ENCODE data around the gene TASP1.

The TASP1 gene

DNA sequence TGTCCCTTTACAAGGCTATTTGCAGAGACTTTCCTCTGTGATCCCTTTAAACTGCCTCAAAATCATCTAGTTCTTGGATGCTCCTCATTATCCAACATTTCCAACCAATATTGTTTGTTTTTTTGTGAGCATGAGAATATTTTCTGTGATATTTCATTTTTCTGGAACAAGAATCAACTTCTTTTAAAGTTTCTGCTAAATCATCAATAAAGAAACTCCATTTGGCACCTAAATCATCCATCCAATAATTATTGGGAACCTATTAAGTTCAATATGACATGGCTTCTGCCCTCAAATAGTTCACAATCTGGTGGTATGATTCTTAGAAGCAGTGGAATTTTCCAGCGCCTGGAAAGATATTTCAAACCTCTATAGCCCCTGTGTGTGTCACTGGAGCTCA, 210.0 kb downstream of the TASP1 start:
- Histone ChIP-seq H3K36me3 (ENCODE audit: low read length) (no peaks in the 10 kb centered on the region), H4K20me1 (ENCODE audit: low read depth, low read length) (no peaks in the 10 kb centered on the region), H3F3A (ENCODE audit: insufficient read depth) (no peaks in the 10 kb centered on the region), H3K4me2 (ENCODE audit: low read depth, low read length, poor library complexity, severe bottlenecking) (no peak overlapping the region), H3K27ac (ENCODE audit: low read depth, low read length) (no peak overlapping the region), H2AFZ (ENCODE audit: low read depth, low read length, severe bottlenecking) (no peak overlapping the region), H3K9me3 (ENCODE audit: insufficient read depth, low read length) (no peaks in the 10 kb centered on the region), H3K9me2 (replicated peaks; ENCODE audit: insufficient read depth, low read length) (no peaks in the 10 kb centered on the region), H3K4me3 (ENCODE audit: insufficient read depth, low read length, poor library complexity, severe bottlenecking) (no peak overlapping the region), H3K9ac (ENCODE audit: low read length) (no peak overlapping the region), H3K27me3 (ENCODE audit: low read length) (no peaks in the 10 kb centered on the region), H3K79me2 (ENCODE audit: insufficient read depth, low read length) (no peaks in the 10 kb centered on the region)
- no peak for TF ChIP-seq EZH2phosphoT487 (conservative IDR thresholded peaks at IDR 0.05; ENCODE audit: low read length)
- TF ChIP-seq, protein P1, sequence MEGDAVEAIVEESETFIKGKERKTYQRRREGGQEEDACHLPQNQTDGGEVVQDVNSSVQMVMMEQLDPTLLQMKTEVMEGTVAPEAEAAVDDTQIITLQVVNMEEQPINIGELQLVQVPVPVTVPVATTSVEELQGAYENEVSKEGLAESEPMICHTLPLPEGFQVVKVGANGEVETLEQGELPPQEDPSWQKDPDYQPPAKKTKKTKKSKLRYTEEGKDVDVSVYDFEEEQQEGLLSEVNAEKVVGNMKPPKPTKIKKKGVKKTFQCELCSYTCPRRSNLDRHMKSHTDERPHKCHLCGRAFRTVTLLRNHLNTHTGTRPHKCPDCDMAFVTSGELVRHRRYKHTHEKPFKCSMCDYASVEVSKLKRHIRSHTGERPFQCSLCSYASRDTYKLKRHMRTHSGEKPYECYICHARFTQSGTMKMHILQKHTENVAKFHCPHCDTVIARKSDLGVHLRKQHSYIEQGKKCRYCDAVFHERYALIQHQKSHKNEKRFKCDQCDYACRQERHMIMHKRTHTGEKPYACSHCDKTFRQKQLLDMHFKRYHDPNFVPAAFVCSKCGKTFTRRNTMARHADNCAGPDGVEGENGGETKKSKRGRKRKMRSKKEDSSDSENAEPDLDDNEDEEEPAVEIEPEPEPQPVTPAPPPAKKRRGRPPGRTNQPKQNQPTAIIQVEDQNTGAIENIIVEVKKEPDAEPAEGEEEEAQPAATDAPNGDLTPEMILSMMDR (IDR thresholded peaks at IDR 0.05; ENCODE audit: insufficient read depth, low read length, poor library complexity, severe bottlenecking): no peak

DNA sequence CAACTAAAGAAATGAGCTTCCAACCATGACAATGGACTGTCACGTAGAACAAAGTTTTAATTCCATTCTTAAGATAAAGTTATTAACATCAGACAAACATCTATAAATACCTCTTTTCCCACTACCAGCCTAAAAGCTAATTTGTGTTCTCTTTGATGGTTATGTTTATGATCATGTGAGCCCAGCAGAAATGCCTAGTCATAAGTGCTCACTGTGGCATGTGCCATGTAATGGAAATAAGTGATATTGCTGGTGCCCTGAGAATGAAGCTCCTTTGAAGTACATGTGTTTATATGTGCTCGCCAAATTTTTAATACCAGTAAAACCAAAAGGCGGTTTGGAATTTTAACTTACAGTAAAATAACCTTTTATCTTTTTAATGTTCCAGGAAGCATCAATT, 211.9 kb downstream of the TASP1 start:
- Histone ChIP-seq H3F3A (ENCODE audit: insufficient read depth) (no peaks in the 10 kb centered on the region), H3K4me3 (ENCODE audit: insufficient read depth, low read length, poor library complexity, severe bottlenecking) (no peak overlapping the region), H3K9ac (ENCODE audit: low read length) (no peak overlapping the region), H3K9me2 (replicated peaks; ENCODE audit: insufficient read depth, low read length) (no peaks in the 10 kb centered on the region), H3K79me2 (ENCODE audit: insufficient read depth, low read length) (no peaks in the 10 kb centered on the region), H3K27ac (ENCODE audit: low read depth, low read length) (no peak overlapping the region), H3K36me3 (ENCODE audit: low read length) (no peaks in the 10 kb centered on the region), H4K20me1 (ENCODE audit: low read depth, low read length) (no peaks in the 10 kb centered on the region), H2AFZ (ENCODE audit: low read depth, low read length, severe bottlenecking) (no peak overlapping the region), H3K27me3 (ENCODE audit: low read length) (no peaks in the 10 kb centered on the region), H3K9me3 (ENCODE audit: insufficient read depth, low read length) (no peaks in the 10 kb centered on the region), H3K4me2 (ENCODE audit: low read depth, low read length, poor library complexity, severe bottlenecking) (no peak overlapping the region)
- TF ChIP-seq, protein P1 (IDR thresholded peaks at IDR 0.05; ENCODE audit: insufficient read depth, low read length, poor library complexity, severe bottlenecking): no peak
- TF ChIP-seq EZH2phosphoT487 (conservative IDR thresholded peaks at IDR 0.05; ENCODE audit: low read length): no peak

DNA sequence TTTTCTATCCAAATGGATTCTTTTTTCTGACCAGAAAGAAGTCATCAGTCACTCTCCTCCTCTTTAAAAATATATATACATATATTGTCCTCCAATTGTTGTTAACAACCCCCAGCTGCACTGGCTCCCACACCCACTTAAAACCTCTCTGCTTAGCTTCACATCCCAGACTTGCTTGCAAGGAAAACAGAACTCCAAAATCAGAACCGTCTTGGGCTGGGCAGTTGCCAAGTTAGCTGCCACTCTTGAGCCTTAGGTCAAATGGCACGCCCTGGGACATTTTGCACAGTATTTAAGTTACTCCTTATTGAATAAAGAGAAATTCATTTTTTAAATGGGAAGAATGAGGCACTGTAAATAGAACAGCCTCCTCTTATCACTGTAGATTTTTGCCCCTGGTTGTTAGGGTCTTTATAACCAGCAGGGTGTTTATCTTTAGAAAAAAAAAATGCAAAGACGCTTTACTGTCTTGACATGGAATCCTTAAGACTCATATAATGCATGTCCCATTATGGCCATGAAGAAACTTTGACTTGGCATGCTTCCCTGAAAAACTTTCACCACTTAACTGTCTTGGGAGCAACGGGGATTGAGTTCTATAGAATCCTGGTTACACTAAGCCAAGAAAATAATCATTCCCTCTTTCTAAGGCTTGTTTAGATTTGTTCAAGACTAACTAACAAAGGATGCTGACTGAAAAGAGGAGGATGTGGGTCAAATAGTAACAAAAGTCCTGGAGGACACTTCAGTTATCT, 213.2 kb downstream of the TASP1 start:
- no peak overlapping the region for H3K4me2 ChIP-seq (ENCODE audit: low read depth, low read length, poor library complexity, severe bottlenecking)
- no peaks in the 10 kb centered on the region for H4K20me1 ChIP-seq (ENCODE audit: low read depth, low read length)
- no peaks in the 10 kb centered on the region for H3K79me2 ChIP-seq (ENCODE audit: insufficient read depth, low read length)
- H3K4me3 ChIP-seq (ENCODE audit: insufficient read depth, low read length, poor library complexity, severe bottlenecking): no peak overlapping the region
- no peak for TF ChIP-seq EZH2phosphoT487 (conservative IDR thresholded peaks at IDR 0.05; ENCODE audit: low read length)
- TF ChIP-seq, protein P1 (IDR thresholded peaks at IDR 0.05; ENCODE audit: insufficient read depth, low read length, poor library complexity, severe bottlenecking): no peak
- H3F3A ChIP-seq (ENCODE audit: insufficient read depth): no peaks in the 10 kb centered on the region
- no peaks in the 10 kb centered on the region for H3K27me3 ChIP-seq (ENCODE audit: low read length)
- H3K36me3 ChIP-seq (ENCODE audit: low read length): no peaks in the 10 kb centered on the region
- no peak overlapping the region for H3K27ac ChIP-seq (ENCODE audit: low read depth, low read length)
- H3K9me2 ChIP-seq (replicated peaks; ENCODE audit: insufficient read depth, low read length): no peaks in the 10 kb centered on the region
- H3K9me3 ChIP-seq (ENCODE audit: insufficient read depth, low read length): no peaks in the 10 kb centered on the region
- no peak overlapping the region for H2AFZ ChIP-seq (ENCODE audit: low read depth, low read length, severe bottlenecking)
- H3K9ac ChIP-seq (ENCODE audit: low read length): no peak overlapping the region
